Middle frontal gyrus (tissue), 1 donor: ENCODE data around the gene ZFAND3.

Experiments
- DNase-seq: peaks from one replicate; pipeline ENCODE4 v3.0.0-alpha.2; 2015; ENCODE audit warnings: low spot score; ENCODE audit errors: extremely low spot score

The ZFAND3 gene, protein sequence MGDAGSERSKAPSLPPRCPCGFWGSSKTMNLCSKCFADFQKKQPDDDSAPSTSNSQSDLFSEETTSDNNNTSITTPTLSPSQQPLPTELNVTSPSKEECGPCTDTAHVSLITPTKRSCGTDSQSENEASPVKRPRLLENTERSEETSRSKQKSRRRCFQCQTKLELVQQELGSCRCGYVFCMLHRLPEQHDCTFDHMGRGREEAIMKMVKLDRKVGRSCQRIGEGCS

DNA sequence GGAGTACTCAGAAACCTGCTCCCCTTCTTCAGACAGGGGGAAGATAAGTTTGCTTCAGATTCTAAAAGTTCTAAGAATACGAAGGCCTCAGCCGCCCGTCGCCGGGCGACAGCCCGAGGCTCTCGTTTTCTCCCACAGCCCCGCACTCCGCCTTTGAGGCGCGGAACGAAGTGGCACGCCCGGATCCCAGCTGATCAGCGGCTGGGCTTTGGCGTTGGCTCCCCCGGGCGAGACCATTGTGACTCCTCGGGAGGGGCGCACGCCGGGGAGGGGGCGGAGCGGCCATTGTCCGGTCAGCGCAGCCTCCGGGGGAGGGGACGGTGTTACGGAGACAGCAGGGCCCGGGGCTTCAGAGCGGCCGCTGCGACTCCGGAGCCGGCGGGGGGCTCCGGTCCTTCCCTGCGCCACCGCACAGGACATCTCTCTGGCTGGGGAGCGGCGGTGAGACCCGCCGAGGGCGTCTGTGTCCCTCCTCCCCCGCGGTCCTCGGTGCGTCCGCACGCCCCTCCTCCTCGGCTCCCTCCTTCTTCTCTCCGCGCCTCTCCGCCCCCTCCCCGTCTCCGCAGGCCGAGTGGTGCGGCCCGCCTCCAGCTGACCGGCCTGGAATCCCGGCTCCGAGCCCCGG, at the start of gene ZFAND3:
TSS of gene ZFAND3 (plus strand) at position 551 of the 625 bp plus-strand sequence. CDS start 219 bp downstream, outside the sequence.
- peak; percentile 92 for DNase-seq

DNA sequence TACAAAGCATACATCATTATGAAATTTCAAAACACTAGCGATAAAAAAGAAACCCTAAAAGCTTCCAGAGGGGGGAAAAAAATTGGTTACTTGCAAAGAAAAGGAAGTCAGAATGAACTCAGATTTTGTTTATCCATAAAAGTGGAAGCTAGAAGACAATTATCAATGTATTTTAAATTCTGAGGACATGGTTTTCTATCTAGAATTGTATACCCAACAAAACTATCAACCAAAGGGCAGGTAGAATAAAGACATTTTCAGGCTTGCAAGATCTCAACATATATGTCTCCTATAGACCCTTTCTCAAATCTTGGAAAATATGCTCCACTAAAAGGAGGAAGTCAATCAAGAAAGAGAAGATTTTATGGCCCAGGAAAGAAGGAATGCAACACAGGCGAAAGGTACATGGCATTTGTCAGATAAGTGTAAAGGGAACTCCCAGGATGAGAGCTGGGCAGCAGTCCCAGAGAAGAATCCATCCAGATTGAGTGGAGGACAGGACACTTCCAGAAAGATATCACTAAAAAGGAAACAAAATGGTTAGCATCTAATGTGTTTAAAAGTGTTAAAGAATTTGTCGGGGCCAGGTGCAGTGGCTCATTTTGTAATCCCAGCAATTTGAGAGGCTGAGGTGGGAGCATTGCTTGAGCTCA, 45.4 kb upstream of the ZFAND3 start:
- no peak for DNase-seq

DNA sequence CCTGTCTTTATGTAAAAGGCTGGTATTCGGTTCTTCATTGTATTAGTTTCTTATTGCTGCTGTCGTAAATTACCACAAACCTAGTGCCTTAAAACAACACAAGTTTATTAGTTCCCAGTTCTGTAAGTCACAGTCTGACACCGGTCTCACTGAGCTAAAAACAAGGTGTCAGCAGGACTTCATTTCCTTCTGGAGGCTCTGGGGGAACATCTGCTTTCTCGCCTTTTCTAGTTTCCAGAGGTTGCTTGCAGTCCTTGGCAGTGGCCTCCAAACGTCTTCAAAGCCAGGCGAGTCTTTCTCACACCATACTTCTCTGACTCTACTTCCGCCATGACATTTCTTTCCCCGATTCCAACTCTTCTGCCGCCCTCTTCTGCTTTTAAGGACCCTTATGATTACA, 43.0 kb upstream of the ZFAND3 start:
- no peak for DNase-seq

DNA sequence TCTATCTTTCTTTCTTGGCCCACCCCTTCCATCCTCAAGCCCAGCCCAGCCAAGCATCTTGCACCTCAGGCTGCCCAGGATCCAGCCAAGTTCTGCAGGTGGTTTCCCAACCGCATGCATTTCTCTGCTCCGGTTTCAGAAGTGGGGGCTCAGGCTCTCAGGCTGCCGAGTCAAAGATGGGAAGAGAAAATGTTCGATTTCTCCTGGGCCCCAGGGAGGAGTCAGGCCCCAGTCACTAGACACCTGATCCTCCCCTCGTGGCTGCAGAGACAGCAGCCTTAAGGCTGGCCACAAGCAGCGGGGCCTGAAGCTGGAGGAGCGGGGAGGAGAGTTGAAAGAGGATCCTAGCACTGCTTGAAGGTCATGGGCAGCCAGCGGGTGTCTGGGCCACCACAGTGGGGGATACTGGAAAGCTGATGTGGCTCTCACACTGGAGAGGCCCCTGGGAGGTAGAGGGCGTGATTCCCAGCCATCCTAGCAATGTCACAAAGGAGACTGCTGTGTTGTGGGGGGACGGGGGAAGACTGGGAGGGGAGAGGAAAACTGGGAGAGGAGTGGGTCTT, 42.2 kb upstream of the ZFAND3 start:
- no peak for DNase-seq

DNA sequence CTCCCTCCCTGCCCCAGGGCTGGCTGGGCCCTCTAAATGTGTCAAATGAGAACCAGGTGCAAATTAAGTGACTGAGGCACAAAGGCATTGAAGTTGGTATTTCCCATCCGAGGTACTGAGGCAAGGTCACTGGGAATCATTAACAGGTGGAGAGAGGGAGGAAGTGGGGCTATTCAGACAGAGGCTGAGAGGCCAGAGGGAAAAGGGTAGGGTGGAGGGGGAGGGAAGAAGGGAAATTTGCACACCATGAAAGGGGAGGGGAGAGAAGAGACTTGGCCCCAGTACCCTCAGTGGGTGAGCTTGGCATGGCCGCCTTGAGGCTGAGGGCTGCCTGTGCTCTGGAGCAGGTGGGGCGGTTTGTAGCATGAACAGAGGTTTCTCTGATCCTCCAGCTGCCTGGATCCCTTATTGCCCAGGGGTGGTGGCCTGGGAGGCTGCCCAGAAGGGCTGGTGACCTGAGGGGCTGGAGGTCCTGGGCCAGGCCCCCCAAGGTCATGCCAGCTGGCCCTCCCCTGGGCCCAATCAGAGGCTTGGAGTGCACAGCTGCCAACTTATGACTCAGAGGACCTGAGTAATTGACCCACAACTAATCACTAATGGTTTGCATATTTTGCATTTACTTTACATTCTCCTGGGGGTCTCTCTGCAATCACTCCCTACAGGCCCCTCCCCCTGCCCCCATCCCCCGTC, 40.3 kb upstream of the ZFAND3 start:
- DNase-seq, result no peak

DNA sequence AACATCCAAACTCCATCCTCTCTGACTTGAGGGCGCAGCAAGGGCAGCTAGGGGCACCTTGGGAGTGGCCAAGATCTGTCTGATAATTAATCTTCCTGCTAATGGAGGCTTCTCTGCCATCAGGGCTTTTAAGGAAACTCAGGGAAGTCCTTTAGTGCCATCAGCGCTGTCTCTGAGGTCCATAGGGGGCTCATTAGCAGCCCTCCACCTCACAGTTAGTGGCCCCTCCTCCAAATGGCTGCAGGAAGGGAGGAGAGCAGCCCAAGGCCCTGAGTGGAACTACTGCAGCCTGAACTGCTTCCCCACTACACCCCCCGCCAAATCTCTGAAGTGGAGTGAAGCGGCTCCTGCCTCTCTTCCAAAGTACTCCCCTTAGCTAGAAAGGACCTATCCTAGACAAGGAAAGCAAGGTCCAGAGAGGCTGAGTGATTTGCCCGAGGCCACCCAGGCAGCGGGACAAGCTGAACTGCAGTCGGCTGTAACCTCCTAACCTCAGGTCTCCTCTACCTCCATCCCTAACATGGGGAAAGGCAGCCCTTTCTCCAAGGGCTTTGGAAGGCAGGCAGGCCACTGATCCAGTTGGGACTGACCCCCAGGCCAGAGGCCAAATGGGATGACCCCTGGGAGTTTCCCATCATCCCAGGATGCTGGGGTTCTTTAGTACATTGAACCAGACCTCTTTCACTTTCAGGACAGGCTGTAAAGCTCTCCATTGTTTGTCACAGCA, 39.5 kb upstream of the ZFAND3 start:
- DNase-seq, result no peak

DNA sequence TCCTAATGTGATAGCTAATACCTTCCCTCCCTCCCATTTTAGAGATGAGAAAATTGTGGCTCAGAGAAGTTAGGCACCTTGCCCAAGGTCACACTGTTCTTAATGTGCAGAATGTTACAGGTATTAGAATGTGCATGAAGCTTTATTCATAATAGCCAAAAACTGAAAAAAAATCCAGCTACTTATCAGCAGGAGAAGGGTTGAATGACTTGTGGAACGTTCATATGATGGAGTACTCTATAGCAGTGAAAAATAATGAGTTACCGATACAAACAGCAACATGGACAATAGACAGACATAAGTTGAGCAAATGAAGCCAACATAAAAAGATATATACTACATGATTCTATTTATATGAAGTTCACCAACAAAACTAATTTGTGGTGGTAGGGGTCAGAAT, 37.7 kb upstream of the ZFAND3 start:
- DNase-seq, result no peak

DNA sequence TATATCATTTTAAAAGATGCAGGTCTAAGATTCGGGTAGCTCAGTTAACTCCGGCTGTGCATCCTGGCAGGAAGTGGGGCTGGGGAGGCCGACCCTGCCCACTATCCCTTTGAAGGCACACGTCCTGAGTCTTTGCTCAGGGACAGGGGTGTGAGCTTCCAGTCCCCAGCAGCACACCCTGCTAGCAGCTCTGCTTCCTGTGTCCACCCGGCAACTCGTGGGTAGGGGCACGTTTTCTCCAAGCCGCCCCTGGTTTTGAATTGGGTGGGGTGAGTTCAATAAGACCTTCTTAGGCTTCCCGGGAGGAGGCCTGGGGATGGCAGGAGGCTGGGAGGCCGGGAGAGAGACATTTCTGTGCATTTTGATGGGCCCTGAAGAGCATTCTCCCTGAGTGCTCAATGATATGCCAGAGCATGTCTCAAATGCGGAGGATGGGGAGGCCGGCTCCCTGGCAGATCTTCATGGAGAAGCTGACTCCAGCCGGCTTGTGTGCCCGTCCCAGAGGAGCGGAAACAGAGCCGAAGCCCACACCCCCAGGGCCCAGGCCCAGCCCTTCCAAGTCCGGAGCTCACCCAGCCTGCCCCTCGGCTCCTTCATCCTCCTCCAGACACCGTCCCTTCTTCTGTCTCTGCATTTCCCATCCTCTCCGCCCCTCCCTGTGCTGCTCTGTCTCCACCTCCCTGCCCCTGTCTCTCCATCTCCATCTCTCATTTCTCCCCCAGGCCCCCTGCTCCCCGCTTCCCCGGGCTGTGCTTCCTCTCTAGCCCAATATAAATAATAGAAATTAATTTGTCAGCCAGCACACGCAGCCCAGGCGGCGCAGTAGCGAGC, 36.3 kb upstream of the ZFAND3 start:
- no peak for DNase-seq

DNA sequence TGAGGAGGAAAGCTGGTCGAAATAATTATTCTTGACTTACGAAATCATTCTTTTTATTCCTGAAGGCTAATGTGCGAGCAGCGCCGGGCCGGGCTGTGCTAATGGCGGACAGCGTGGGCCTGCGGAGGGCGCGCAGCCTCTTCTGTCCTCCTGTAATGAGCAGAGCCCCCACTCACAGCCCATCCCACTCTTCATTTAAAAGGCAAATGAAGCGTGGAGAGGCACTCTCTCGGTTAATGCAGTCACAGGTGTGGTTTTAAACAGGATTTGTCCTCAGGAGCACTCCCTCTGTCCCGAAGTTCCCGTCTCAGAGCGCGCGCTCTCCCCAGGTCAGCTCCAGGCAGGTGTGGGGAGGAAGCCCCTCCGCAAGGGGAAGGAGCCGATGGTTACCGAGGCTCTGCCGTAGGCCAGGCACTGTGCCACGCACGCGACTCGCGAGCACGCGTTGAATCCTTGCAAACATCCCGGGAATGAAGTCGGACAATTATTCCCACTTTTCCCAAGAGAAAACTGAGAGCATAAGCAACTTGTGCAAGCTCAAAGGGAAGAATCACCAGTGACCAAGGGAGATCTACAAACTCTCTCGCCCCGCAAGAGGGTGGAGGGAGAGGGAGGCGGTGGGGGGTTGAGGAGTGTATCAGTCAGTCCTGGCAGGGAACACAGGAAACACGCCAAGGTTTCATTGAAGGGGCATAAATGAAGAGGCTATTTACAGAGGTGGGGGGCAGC, 35.5 kb upstream of the ZFAND3 start:
- DNase-seq, result no peak

DNA sequence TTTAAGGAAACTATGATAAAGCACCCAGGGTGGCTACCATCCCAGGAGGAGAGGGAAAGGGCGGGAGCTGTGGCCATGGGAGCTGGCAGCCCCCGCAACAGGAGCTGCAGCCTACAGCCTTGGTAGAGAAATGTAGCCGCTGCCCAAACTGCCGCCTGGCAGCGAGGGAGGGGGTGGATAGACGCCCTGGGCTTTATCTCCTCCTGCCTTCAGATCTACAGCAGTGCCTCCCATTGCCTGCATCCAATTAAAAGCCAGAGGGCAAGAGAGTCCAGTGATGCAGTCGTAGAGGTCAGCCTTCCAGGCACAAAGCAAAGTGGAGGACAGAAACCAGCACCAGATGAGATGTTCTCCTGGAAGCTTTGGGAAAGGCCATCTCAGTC, 35.0 kb upstream of the ZFAND3 start:
- DNase-seq, result no peak

DNA sequence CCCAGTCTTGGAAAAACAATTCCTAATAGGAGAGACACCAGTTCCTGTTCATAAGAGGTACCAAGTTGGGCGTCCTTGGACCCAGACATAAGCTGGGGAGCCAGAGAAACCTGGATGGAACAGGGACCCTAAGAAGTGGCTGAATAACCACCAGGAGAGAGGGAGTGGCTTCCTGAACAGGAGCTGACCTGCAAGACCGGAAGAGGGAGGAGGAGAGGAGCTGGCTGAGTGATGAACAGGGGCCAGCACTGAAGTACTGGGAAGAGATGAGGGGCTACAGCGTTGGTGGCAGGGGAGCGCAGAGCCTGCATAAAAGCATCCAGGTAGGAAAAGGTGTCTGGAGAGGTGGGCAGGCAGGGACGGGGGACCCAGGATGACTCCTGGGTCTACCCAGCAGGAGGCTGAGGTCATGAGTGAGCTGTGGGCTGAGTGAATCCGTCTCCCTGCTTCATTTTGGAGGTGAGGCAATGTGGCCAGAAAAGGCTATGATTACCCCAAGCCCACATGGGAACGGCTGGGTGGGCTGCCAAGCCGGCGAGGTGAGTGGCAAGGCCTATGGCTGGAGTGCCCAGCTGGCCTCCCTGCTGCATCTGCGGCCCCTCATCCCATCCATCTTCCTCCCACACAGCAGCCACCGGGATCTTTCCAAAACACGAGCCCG, 34.4 kb upstream of the ZFAND3 start:
- no peak for DNase-seq

DNA sequence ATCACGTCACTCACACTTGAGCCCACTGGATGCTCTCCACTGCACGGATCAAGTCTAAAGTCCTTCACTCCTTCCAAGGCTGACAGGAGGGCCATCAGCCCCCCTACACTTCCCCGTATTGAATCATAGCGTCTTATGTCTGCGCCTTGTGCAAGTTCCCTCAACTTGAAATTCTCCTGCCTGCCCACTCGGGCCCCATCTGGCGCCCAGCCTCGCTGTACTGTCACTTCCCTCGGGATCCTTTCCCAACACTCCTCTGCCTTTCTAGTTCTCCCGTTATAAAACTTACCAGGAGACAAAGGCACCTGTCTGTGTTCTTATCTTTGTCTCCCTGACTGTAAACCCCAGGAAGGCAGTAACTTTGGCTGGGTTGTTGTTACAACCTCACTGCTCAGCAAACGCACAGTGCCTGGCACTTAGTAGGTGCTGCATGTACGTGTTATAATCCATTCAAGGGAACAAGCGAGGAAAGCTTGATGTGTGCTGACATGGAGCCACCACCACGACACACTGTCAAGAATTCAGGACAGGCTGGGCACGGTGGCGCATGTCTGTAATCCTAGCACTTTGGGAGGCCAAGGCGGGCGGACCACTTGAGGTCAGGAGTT, 33.8 kb upstream of the ZFAND3 start:
- DNase-seq, result peak; percentile 34

DNA sequence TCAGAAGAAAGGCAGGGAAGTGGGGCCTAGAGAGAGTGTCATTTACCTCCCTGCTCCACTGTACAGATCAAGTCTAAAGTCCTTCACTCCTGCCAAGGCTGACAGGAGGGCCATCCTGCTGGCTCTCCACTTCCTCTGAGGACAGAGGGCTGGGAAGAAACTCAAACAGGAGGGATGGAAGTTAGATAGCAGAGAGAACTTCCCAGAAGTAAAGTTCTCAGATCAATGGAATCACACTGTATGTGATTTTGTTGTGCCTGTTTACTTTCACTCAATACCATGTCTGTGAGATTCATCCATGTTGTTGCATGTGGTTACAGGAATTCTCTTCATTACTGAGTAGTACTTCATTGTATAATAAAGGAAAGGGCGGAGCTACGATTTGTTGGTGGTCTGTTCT, 32.3 kb upstream of the ZFAND3 start:
- no peak for DNase-seq

DNA sequence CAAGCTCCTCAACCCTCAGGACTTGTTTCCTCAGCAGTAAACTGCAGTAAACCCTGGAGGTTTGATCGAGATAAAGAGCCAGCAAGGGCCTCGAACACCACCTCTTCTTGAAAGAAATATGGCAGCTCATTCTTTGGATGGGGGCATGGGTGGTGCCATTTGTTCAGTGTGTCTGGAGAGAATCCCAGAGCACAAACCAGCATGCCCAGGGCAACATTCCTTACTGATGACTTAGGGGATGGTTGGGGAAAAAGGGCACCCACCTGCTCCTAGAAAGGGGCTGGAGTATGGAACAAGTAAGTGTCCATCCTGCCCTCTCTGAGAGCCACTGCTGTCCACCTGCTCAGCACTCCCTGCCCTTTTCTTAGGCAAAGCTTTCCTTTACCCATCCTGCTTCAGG, 31.3 kb upstream of the ZFAND3 start:
- DNase-seq, result no peak

DNA sequence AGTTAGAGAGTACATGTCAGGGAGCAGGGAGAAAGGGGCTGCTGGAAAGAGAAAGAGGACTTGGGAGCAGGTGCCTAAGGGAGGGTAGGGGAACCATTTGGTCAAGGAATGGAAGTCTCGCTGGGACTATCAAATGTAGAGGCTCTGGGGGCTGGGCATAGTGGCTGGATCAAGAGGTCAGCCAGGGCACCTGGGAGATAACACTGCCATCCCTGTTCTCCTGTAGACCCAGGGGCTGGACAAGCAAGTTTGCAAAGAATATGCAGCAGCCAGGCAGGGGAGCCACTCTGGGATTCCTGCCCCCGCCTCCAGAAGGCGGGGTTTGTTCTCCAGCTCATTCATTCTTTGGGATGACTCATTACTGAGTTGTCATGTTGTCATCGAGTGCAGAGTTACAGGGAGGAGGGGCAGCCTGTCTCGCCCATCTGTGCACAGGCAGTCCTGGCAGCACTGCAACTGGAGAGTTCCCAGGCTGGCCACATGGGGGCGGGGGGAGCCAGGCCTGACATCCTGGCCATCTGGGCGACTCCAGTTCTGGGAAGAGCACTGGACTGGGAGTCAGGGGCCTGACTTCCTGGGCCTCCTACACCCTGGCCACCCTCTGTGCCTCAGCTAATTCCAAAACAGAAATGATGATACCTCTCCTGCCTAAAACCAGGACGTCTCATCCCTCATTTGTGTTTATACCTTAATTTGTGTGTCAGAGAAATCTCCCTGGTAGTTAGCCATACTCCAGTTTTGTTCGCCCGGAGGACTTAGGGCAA, 28.2 kb upstream of the ZFAND3 start:
- peak; percentile 87 for DNase-seq

DNA sequence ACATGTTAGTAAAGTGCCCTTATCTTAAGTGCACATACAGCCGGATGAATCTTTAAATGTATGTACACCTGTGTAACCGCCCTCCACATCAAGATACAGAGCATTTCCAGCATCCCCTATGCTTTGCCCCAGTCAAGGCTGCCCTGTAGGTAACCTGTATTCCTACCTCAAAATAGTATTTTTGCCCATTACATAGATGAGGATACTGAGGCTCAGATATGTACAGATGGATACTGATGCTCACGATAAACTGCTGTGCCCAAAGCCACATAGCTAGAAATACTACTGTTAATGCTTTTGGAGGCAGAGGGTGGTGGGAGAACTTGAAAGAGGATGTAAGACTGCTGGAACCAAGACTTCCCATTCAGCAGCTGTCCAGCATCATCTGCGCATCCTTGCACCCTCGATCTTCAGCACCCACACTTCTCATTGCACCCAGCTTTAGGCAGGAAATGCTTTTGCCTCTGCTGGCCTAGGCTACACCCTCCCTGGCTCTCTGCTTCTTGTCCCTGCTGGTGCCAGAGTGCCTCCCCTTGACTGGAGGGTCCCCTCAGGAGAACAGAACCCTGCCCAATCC, 27.0 kb upstream of the ZFAND3 start:
- no peak for DNase-seq

DNA sequence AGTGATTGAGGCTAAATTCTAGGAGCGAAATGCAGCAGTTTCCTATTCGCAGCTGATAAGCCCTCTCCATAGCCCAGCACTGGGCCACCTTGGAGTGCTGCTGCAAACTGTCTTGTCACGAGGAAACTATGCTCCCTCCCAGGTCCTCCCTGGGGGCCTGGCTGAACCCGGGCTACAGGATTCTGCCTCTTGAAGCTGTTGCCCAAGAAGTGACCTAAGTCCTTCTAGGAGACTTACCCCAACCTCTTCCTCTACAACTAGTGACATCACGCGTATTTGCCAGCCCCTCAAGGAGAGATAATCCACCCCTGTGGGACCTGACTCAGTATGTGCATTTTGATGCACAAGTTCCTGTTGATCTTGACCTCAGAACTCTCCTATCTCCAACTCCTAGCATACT, 26.5 kb upstream of the ZFAND3 start:
- DNase-seq, result no peak

DNA sequence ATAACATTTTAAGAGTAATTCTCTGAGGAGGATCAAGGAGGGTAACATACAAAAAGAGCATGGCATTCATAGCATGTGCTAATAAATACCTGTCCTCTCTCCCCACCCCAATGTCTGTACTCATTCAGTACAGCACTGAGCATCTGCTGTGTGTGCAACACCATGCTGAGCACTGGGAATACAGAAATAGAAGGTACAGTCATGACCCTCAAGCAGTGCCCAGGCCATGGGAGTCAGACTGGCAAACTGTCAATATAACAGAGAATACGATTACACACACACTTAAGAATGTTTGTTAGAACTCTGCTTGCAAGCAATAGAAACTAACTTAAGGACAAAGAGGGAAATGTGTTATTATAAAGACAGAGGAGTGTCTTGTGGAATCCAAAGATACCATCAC, 24.7 kb upstream of the ZFAND3 start:
- no peak for DNase-seq
